Large intestine (tissue), 12 donors: ENCODE measurements around the gene ARHGEF33. TPM values are rescaled to one million over a fixed set of nuclear protein-coding genes. Genes with fewer than 3 reads are reported as not detected.

Experiments
- DNase-seq, 2 donors: peaks; one replicate each; pipeline versions ENCODE4 v3.0.0 to v3.0.0-alpha.2; 2013
- H3K27ac ChIP-seq: one replicate; pipeline ENCODE4 v1.5.1; 2013; ENCODE audit warnings: low read length
- H3K27me3 ChIP-seq: 2 replicates; pipeline ENCODE4 v1.6.1; 2013; ENCODE audit warnings: low read length; ENCODE audit not compliant: control insufficient read depth, insufficient read depth
- H3K36me3 ChIP-seq: 2 replicates; pipeline ENCODE4 v1.6.1; 2013; ENCODE audit warnings: low read length; ENCODE audit not compliant: control insufficient read depth, insufficient read depth
- H3K4me1 ChIP-seq: one replicate; pipeline ENCODE4 v1.6.1; 2013; ENCODE audit warnings: low read length; ENCODE audit not compliant: control insufficient read depth, insufficient read depth
- H3K4me3 ChIP-seq: one replicate; pipeline ENCODE4 v1.5.1; 2013; ENCODE audit warnings: low read length
- H3K9me3 ChIP-seq: one replicate; pipeline ENCODE4 v1.6.1; 2013; ENCODE audit warnings: mild to moderate bottlenecking, low read depth, low read length, moderate library complexity; ENCODE audit not compliant: control insufficient read depth
- WGBS: methylation state at CpG from one replicate; pipeline ENCODE4 v1.1.5; 2013; ENCODE audit warnings: low lambda C conversion rate; ENCODE audit not compliant: insufficient coverage; 5-methylcytosine and 5-hydroxymethylcytosine counted together
- long read RNA-seq, 11 donors: transcript quantifications; one replicate each; lab custom pipeline, GENCODE V29; 2026
- polyA plus RNA-seq: library from polyadenylated mRNA; unstranded; fragments of 120-200 nt; gene quantifications from one replicate; pipeline ENCODE4 v1.2.1, GENCODE V29; 2013

ARHGEF33 gene
- 0.87 TPM for polyA plus RNA-seq
- long read RNA-seq, donor 1 = 0 reads
- long read RNA-seq, donor 2 = 0 reads
- long read RNA-seq, donor 3 = 0 reads
- long read RNA-seq, donor 4 = 0 reads
- long read RNA-seq, donor 5 = 0 reads
- long read RNA-seq, donor 6 = 0 reads
- long read RNA-seq, donor 7 = 0 reads
- long read RNA-seq, donor 8, partial matches to known transcripts = 0 of 12 reads
- long read RNA-seq, donor 8, other reads (novel, unspliced or antisense) = 12 of 12 reads
- long read RNA-seq, donor 9 = 0 reads
- long read RNA-seq, donor 10 = 0 reads
- long read RNA-seq, donor 11 = 0 reads

GRCh38 chr2:38889575-38889974, at the start of gene ARHGEF33:
TSS of gene ARHGEF33 (plus strand) at chr2:38889875. CDS start at chr2:38919448, 29,573 bp downstream.
- Histone ChIP-seq H3K27me3 (no peaks in the 10 kb centered on the region), H3K27ac (no peak within 1 kb of the TSS)
- WGBS = no CpG with 5 or more reads among the region's 3 CpGs

GRCh38 chr2:38850045-38850444, 39.6 kb upstream of the ARHGEF33 start:
- WGBS = 96% methylated on average over 3 of the region's 3 CpGs

More at GRCh38 chr2:38889575-38889974, at the start of gene ARHGEF33:
- Histone ChIP-seq H3K9me3 (no peaks in the 10 kb centered on the region), H3K36me3 (no peaks in the 10 kb centered on the region), H3K4me1 (no peaks in the 10 kb centered on the region), H3K4me3 (no peak within 1 kb of the TSS)
- DNase-seq = no peak

GRCh38 chr2:38856165-38856564, 33.5 kb upstream of the ARHGEF33 start:
- H3K4me1 ChIP-seq = peaks cover 8% of the 10 kb centered on the region
- WGBS = no CpG with 5 or more reads among the region's 1 CpG
- no peaks in the 10 kb centered on the region for H3K27me3 ChIP-seq
- DNase-seq = peak; percentile 77 to 88
- H3K9me3 ChIP-seq = no peaks in the 10 kb centered on the region
- H3K27ac ChIP-seq = peak overlapping the region; percentile 51
- H3K4me3 ChIP-seq = no peak overlapping the region
- peaks cover 42% of the 10 kb centered on the region for H3K36me3 ChIP-seq

More at GRCh38 chr2:38850045-38850444, 39.6 kb upstream of the ARHGEF33 start:
- no peak overlapping the region for H3K27ac ChIP-seq
- no peak for DNase-seq
- H3K9me3 ChIP-seq = no peaks in the 10 kb centered on the region
- H3K36me3 ChIP-seq = peaks cover 26% of the 10 kb centered on the region
- no peaks in the 10 kb centered on the region for H3K4me1 ChIP-seq
- H3K4me3 ChIP-seq = no peak overlapping the region
- H3K27me3 ChIP-seq = no peaks in the 10 kb centered on the region

- Histone ChIP-seq H3K27ac (peak overlapping the region; percentile 32), H3K27me3 (no peaks in the 10 kb centered on the region), H3K4me1 (no peaks in the 10 kb centered on the region), H3K36me3 (peaks cover 30% of the 10 kb centered on the region), H3K4me3 (no peak overlapping the region), H3K9me3 (no peaks in the 10 kb centered on the region)
- no peak for DNase-seq
Measured at GRCh38 chr2:38862476-38862875, 27.2 kb upstream of the ARHGEF33 start.

- WGBS = no CpG with 5 or more reads among the region's 2 CpGs
- no peaks in the 10 kb centered on the region for H3K27me3 ChIP-seq
- peak; percentile 18 to 71 for DNase-seq
- no peak overlapping the region for H3K4me3 ChIP-seq
- H3K4me1 ChIP-seq = no peaks in the 10 kb centered on the region
- H3K9me3 ChIP-seq = no peaks in the 10 kb centered on the region
- peak overlapping the region; percentile 32 for H3K27ac ChIP-seq
- peaks cover 25% of the 10 kb centered on the region for H3K36me3 ChIP-seq
Measured at GRCh38 chr2:38863061-38863695, 26.5 kb upstream of the ARHGEF33 start.

GRCh38 chr2:38866773-38867443, 22.8 kb upstream of the ARHGEF33 start:
- H3K36me3 ChIP-seq = peaks cover 3% of the 10 kb centered on the region
- 100% methylated on average over 1 of the region's 3 CpGs for WGBS

GRCh38 chr2:38871432-38871831, 18.2 kb upstream of the ARHGEF33 start:
- Histone ChIP-seq H3K27ac (no peak overlapping the region), H3K4me3 (no peak overlapping the region), H3K36me3 (peaks cover 3% of the 10 kb centered on the region), H3K4me1 (peaks cover 1% of the 10 kb centered on the region), H3K9me3 (peaks cover 5% of the 10 kb centered on the region), H3K27me3 (no peaks in the 10 kb centered on the region)
- WGBS = no CpG with 5 or more reads among the region's 3 CpGs
- DNase-seq = no peak

More at GRCh38 chr2:38866773-38867443, 22.8 kb upstream of the ARHGEF33 start:
- Histone ChIP-seq H3K4me3 (no peak overlapping the region), H3K9me3 (peaks cover 5% of the 10 kb centered on the region), H3K4me1 (no peaks in the 10 kb centered on the region), H3K27ac (no peak overlapping the region), H3K27me3 (no peaks in the 10 kb centered on the region)
- DNase-seq = no peak

- no peak overlapping the region for H3K27ac ChIP-seq
- no peaks in the 10 kb centered on the region for H3K27me3 ChIP-seq
- peaks cover 6% of the 10 kb centered on the region for H3K4me1 ChIP-seq
- no peak for DNase-seq
- H3K4me3 ChIP-seq = no peak overlapping the region
- H3K9me3 ChIP-seq = peaks cover 5% of the 10 kb centered on the region
- WGBS = 100% methylated on average over 1 of the region's 5 CpGs
- H3K36me3 ChIP-seq = no peaks in the 10 kb centered on the region
Measured at GRCh38 chr2:38873763-38874162, 15.9 kb upstream of the ARHGEF33 start.

GRCh38 chr2:38875227-38875575, 14.5 kb upstream of the ARHGEF33 start:
- Histone ChIP-seq H3K27ac (peak overlapping the region; percentile 56), H3K9me3 (peaks cover 5% of the 10 kb centered on the region), H3K4me1 (peaks cover 6% of the 10 kb centered on the region), H3K4me3 (peak overlapping the region; percentile 91), H3K27me3 (no peaks in the 10 kb centered on the region), H3K36me3 (peaks cover under 1% of the 10 kb centered on the region)
- no peak for DNase-seq
- no CpG with 5 or more reads among the region's 10 CpGs for WGBS

GRCh38 chr2:38875576-38876367, 13.9 kb upstream of the ARHGEF33 start, which contains the start of the genes DHX57 and MORN2:
TSS of gene DHX57 (minus strand) at chr2:38875934. CDS start at chr2:38868405, 7,529 bp downstream.
TSS of gene MORN2 (plus strand) at chr2:38875976.
- peak; percentile 79 to 92 for DNase-seq
- Histone ChIP-seq H3K36me3 (peaks cover 3% of the 10 kb centered on the region), H3K27ac (peak within 1 kb of the TSS; percentile 56), H3K27me3 (no peaks in the 10 kb centered on the region), H3K4me1 (peaks cover 6% of the 10 kb centered on the region), H3K9me3 (peaks cover 1% of the 10 kb centered on the region), H3K4me3 (peak within 1 kb of the TSS; percentile 91)
- WGBS = no CpG with 5 or more reads among the region's 52 CpGs
